ENCODE measurements around the gene EFEMP1.

Gene EFEMP1, protein sequence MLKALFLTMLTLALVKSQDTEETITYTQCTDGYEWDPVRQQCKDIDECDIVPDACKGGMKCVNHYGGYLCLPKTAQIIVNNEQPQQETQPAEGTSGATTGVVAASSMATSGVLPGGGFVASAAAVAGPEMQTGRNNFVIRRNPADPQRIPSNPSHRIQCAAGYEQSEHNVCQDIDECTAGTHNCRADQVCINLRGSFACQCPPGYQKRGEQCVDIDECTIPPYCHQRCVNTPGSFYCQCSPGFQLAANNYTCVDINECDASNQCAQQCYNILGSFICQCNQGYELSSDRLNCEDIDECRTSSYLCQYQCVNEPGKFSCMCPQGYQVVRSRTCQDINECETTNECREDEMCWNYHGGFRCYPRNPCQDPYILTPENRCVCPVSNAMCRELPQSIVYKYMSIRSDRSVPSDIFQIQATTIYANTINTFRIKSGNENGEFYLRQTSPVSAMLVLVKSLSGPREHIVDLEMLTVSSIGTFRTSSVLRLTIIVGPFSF

DNA sequence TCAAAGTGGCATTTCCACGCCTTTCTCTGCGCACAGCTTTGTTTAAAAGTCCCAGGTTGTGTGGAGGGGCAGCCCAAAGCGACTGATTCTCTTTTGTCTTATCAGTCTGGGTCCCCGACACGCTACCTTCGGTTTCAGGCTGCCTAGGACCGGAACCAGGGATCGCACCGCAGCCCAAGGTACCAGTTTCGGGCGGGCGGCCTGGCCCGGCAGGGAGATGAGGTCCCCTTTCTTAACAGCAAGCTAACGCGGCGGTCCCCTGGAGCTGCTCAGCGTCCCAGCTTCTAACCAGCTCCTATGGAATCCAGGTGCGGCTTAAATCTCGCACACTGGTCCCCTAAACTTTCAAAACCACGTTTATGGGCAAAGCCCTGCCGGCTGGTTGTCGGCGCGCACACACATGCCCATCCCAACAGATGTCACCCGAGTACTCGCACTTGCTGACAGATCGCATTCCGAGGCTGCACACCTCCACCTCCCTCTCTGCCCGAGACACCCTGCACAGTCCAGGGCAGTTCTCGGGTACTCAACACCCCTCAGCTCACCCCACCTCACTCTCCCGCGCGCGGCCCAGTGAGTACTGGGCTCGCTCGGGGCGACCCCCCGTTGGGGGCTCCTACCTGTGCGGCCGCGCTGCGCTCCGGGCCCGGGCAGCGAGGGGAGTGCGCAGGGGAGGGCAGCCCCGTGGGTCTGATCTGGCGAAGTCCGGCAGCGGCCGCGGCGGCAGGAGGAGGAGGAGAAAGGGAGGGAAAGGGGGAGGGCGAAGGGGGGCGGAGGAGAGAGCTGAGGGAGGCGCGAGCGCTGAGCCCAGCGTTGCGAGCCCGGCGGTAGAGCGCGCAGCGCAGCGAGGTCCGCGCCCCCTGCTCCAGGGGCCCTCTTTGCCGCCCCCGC, at the start of gene EFEMP1:
TSS of gene EFEMP1 (minus strand) at position 692 of the 891 bp plus-strand sequence. CDS start 1,342 bp downstream, outside the sequence.
- DNase-seq (peak; percentile 9), ATAC-seq (peak; percentile 50)
- H3K27me3 Mint-ChIP-seq, result peaks cover 51% of the 10 kb centered on the region
- H3K27ac Mint-ChIP-seq, result no peak within 1 kb of the TSS
- peaks cover 13% of the 10 kb centered on the region for H3K4me1 Mint-ChIP-seq
- H3K4me3 Mint-ChIP-seq, result peak within 1 kb of the TSS; percentile 37 to 51
- no peaks in the 10 kb centered on the region for H3K9me3 Mint-ChIP-seq

DNA sequence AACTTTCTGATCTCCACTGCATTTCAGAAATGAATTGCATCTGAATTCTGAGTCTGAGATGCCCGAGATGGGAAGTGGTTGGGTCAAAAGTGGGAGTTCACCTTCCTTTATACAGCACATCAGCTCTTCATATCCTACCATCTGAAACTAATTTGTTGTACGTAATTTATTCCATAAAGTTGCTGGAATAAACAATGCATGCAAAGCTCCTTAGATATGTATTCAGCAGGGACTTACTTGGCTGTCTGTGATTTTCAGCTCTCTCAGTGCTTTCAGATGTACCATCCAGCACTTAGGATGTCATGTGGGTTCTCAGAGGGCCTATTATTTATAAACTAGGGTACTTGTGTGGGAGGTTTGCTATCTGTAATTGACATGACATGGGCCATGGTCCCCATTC, 46.9 kb upstream of the EFEMP1 start:
- no peak for ATAC-seq

DNA sequence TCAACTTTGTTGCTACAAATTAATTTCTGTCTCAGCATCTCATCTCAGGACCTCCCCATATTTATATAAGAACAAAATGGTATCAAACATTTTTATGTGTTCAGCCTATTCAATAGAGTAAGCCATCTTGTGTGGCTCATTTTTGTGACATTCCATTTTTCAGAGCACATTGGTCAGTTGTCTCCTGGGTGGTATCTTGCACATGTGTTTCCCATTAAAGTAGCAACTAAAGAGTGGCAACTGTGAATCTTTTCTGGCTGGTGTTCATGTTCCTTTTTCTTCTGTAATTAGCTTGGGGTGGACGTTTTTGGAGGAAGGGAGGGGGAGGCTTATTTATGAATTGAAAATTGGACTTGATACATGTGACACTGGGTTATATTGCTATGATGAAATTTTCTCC, 45.4 kb upstream of the EFEMP1 start:
- ATAC-seq, result no peak
- Mint-ChIP-seq H3K27me3 (no peaks in the 10 kb centered on the region), H3K27ac (no peak overlapping the region), H3K4me3 (no peak overlapping the region), H3K4me1 (no peaks in the 10 kb centered on the region), H3K9me3 (no peaks in the 10 kb centered on the region)
- DNase-seq, result no peak

More for the DNA sequence above, 46.9 kb upstream of the EFEMP1 start:
- Mint-ChIP-seq H3K27ac (no peak overlapping the region), H3K4me3 (no peak overlapping the region), H3K9me3 (peaks cover 0 to 5% of the 10 kb centered on the region in 2 donors), H3K4me1 (no peaks in the 10 kb centered on the region), H3K27me3 (no peaks in the 10 kb centered on the region)
- DNase-seq, result no peak

DNA sequence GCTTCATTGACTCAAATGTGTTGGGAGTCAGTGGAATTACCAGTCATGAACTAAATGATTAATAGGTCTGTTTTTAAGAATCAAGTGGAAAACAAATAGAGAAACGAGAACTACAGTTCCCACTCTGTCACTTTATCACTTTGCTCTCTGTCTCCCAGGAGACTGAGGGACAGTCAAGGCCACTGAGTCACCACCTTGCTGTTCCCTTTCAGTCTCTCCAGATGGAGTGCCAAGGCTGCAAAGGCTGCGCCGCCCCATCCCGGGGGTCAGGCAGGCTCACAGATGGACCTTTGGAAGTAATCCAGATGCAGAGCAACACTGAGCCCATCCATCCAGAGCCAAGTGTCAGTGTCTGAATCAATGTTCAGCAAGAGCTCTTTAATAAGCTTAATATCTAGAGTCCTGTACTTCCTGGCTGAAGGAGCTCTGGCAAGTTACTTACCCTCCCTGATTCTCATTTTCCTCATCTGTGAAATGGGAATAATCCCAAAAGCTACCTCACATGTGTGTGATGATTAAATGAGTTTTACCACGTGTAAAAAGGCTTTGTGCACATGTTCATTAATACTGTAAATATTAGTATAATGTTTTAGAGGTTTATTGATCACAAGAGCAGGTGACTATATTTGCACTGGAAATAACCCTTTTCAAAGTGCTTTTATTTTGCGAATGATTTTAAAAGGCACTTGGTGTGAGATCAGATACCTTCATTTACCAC, 43.0 kb upstream of the EFEMP1 start:
- no peak for DNase-seq
- ATAC-seq, result no peak
- Mint-ChIP-seq H3K9me3 (peaks cover 0 to 4% of the 10 kb centered on the region in 2 donors), H3K27ac (no peak overlapping the region), H3K27me3 (peaks cover 7% of the 10 kb centered on the region), H3K4me1 (no peaks in the 10 kb centered on the region), H3K4me3 (no peak overlapping the region)

DNA sequence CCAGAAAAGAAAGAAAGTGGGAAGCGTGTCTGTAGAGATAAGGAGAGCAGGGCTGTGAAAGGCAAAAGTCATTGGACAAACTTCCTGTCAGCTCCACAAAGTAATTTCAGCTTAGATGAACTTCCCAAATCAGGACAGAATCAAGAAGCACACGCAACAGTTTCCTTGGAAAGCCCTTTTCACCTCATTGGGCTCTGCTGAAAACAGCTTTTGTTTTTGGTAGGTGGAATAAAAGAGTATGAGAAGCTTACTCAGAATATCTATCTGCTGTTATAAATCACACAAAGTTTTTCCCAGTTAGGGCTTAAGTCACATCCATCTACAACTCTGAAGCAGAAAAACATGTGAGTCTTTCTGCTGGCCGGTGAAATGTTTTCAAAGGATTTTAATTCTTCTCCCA, 42.4 kb upstream of the EFEMP1 start:
- no peak overlapping the region for H3K27ac Mint-ChIP-seq
- DNase-seq (no peak), ATAC-seq (no peak)
- peaks cover 0 to 4% of the 10 kb centered on the region in 2 donors for H3K9me3 Mint-ChIP-seq
- H3K27me3 Mint-ChIP-seq, result peaks cover 7% of the 10 kb centered on the region
- H3K4me1 Mint-ChIP-seq, result no peaks in the 10 kb centered on the region
- no peak overlapping the region for H3K4me3 Mint-ChIP-seq

DNA sequence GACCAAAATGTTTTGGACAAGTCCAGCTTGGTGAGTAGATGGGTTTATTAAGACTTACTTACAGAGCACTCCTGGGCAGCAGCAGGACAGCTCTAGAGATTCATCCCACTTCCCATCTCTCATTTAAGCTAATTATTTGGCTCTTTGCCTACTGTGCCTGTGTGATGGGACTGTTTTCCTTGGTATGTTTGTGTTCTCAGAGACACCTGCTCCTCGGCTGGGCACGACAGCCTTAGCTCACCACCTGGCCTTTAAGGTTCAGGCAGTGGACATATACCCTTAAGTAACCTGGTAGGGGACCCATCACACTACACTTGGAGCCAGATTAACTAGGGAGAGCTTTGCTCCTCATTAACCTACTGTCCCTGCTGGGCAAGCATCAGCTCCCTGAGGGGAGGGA, 41.7 kb upstream of the EFEMP1 start:
- ATAC-seq (no peak), DNase-seq (no peak)
- H3K4me1 Mint-ChIP-seq, result no peaks in the 10 kb centered on the region
- H3K27ac Mint-ChIP-seq, result no peak overlapping the region
- no peak overlapping the region for H3K4me3 Mint-ChIP-seq
- peaks cover 0 to 4% of the 10 kb centered on the region in 2 donors for H3K9me3 Mint-ChIP-seq
- peaks cover 7% of the 10 kb centered on the region for H3K27me3 Mint-ChIP-seq

DNA sequence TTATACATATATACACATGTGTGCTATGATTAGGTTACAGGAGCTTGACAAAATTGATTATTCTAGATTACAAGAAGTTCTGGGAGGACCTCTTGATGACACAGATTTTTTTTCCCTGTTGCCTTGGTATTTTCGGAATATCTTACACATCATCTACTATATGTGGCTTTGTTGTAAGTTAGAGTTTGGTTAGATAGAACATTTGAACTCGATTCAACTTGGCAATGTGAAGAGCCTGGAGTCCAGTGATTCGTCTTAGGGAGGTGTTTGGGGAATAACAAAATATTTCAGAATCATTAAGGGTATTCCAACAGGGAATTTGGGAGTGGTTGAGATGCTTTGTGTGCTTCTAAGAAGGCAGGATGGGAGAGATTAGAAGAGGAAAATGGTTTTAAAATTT, 39.3 kb upstream of the EFEMP1 start:
- Mint-ChIP-seq H3K4me3 (no peak overlapping the region), H3K4me1 (no peaks in the 10 kb centered on the region), H3K27ac (no peak overlapping the region), H3K9me3 (peaks cover 0 to 4% of the 10 kb centered on the region in 2 donors), H3K27me3 (peaks cover 7% of the 10 kb centered on the region)
- DNase-seq (no peak), ATAC-seq (no peak)

DNA sequence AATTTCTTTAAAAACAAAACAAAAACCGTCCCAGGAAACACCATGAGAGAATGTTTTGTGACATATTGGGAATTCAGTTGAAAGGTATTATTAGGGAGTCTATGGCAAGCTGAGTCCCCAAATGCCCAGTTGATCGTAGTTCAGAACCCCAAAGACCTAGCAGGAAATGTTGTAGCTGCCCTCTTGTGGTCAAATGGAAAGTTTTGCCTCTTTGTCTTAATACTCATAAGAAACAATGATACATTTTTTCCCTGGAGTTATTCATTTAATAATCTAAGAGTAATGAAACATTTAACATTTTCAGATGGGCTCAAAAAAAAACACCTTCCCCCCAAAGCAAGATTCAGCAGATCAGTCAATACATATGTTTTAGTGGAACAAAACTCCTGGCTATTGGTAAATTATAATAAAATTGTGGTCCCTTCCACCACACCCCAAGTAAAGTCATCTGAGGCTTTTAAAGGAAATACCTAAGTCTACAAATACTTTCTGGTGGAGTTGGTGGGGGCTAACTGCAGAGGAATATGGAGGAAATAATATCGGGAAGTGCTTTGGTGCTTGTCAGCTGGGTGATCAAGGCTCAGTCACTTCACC, 37.8 kb upstream of the EFEMP1 start:
- Mint-ChIP-seq H3K9me3 (peaks cover 0 to 4% of the 10 kb centered on the region in 2 donors), H3K27me3 (peaks cover 7% of the 10 kb centered on the region), H3K4me1 (no peaks in the 10 kb centered on the region), H3K4me3 (no peak overlapping the region), H3K27ac (no peak overlapping the region)
- no peak for ATAC-seq
- no peak for DNase-seq

DNA sequence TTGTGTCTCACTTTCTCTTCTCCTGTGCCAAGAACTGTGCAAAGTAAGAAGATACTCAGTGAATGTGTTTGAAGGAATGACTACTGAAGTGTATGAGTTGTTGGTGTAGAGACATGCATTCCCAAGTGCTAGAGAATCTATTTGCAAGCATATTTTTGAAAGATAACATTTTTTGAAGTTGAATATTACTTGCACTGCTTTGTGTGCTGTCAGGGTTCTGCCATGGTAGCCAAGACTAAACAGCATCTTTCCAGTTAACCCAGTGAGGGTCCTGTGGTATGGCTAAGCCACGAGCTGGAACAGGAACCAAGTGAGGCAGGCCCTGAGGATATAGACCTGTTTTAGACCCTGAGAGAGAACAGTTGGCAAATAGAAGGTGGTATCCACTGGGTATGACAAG, 35.2 kb upstream of the EFEMP1 start:
- no peak overlapping the region for H3K27ac Mint-ChIP-seq
- H3K9me3 Mint-ChIP-seq, result peaks cover 0 to 4% of the 10 kb centered on the region in 2 donors
- H3K27me3 Mint-ChIP-seq, result peaks cover 7% of the 10 kb centered on the region
- DNase-seq (no peak), ATAC-seq (no peak)
- no peak overlapping the region for H3K4me3 Mint-ChIP-seq
- no peaks in the 10 kb centered on the region for H3K4me1 Mint-ChIP-seq

DNA sequence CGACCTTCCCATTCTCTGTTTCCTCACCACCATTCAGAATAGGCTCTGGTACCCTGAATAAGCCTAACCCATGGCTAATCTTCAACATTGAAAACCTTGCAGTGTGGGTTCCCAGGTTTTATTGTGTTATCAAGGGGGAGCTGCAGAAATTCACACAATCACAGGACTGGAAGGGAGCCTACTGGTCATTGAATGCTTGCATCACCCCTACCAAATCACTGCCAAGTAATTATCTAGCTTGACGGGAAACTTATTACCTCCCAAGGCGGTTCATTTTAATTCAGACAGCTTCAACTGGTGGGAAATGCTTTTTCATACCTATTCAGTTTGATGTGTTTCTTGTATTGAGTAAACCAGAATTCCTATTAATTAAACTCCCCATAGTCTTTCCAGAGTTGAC, 33.6 kb upstream of the EFEMP1 start:
- no peak overlapping the region for H3K4me3 Mint-ChIP-seq
- no peak overlapping the region for H3K27ac Mint-ChIP-seq
- no peaks in the 10 kb centered on the region for H3K4me1 Mint-ChIP-seq
- no peaks in the 10 kb centered on the region for H3K9me3 Mint-ChIP-seq
- no peak for ATAC-seq
- no peaks in the 10 kb centered on the region for H3K27me3 Mint-ChIP-seq
- no peak for DNase-seq

DNA sequence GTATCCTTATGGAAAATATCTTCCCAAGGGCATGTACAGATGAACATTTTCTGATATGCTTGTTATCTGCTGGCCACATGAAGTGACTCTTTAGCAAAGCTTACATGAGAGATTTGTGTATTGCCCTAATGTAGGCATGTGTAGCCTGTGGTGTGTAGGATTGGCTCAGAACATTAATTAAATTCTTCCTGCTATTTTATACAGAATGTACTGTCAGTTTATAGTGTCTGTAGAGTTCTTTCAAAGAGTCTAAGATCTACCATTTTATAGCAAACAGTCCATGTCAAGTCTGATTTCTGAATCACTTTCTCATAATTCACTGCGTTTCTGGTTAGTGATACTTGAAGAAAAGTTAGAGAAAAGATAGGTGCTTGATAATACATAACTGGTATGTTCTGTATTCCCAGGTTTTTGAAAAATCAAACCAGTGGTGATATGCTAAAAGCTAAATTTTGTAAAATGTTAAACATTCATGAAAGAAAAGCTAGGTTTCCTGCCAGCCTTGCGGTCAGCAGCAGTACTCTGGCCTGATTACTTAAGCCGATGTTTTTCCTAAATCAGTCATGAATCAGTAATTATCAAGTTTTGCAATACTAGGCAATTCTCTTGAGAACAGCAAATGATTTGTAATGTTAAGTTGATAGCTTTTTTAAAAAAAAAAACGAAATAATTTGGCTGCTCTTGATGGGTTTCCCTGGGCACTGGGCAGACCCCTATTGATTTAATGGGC, 30.9 kb upstream of the EFEMP1 start:
- H3K4me3 Mint-ChIP-seq, result no peak overlapping the region
- no peak for ATAC-seq
- no peak overlapping the region for H3K27ac Mint-ChIP-seq
- no peaks in the 10 kb centered on the region for H3K9me3 Mint-ChIP-seq
- H3K27me3 Mint-ChIP-seq, result peaks cover 13% of the 10 kb centered on the region
- H3K4me1 Mint-ChIP-seq, result no peaks in the 10 kb centered on the region
- DNase-seq, result no peak

DNA sequence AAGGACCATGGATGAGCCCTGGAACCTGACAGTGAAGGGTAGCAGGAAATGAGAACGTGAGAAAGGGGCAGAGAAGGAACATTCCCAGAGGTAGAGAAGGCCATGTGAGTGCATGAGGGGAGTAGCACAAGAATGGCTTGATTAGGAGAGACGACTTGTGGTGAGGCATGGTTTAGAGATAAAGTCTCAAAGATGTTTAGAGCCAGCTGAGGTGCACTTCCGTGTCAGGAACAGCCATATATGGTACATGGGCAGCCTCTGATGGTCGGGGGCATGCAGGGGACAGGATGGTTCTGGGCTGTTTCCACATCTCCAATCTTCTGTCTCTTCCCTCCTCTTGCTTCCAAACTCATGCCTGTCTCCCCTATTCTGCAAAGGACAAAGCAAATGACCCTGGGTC, 28.8 kb upstream of the EFEMP1 start:
- Mint-ChIP-seq H3K4me3 (no peak overlapping the region), H3K4me1 (no peaks in the 10 kb centered on the region)
- no peak for ATAC-seq

DNA sequence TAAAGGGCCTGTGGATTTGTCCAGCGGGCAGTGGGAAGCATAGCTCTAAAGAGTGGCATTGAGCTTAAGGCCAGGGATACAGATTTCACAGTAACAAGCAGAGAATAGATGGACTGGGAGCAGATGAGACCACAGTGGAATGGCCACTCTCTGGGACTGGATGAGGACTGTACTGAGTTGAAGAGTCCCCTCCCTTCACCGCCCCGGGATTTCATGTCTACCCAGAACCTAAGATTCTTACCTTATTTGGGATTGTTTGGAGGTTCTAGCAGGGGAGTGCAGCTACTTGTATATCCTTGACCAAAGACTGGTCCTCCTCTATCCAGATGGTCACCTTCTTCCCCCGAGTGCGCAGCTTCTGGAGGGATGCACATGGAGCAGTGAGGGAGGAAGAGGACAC, 28.0 kb upstream of the EFEMP1 start:
- peak; percentile 7 for ATAC-seq
- Mint-ChIP-seq H3K4me1 (no peaks in the 10 kb centered on the region), H3K27ac (no peak overlapping the region), H3K4me3 (no peak overlapping the region), H3K27me3 (peaks cover 13% of the 10 kb centered on the region), H3K9me3 (no peaks in the 10 kb centered on the region)
- no peak for DNase-seq

More for the DNA sequence above, 28.8 kb upstream of the EFEMP1 start:
- Mint-ChIP-seq H3K27ac (no peak overlapping the region), H3K9me3 (no peaks in the 10 kb centered on the region), H3K27me3 (peaks cover 13% of the 10 kb centered on the region)
- no peak for DNase-seq

DNA sequence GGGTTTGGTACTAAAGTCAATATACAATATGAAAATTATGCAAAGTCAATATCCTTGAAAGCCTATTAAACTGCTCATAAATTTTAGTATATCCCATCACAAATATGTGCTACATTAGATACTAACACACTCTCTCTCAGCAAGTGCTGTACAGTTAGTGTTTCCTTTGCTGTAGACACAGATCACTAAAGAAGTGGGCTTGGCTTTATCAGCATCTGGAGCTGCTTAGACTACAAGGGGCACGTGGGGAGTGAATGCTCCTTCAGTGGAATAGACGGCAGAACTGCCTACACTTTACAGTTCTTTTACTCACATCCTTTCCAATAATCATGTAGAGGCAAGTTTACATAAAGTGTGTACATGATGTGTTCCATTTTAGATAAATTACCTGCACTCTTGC, 26.0 kb upstream of the EFEMP1 start:
- DNase-seq (no peak), ATAC-seq (no peak)
- H3K27me3 Mint-ChIP-seq, result peaks cover 13% of the 10 kb centered on the region
- no peaks in the 10 kb centered on the region for H3K9me3 Mint-ChIP-seq
- no peak overlapping the region for H3K27ac Mint-ChIP-seq
- H3K4me1 Mint-ChIP-seq, result no peaks in the 10 kb centered on the region
- H3K4me3 Mint-ChIP-seq, result no peak overlapping the region

Data from stimulated activated naive CD8-positive, alpha-beta T cell treated with anti-CD3 and anti-CD28 coated beads, Interleukin-15, amount 100 ng/mL, for 72 hours (primary cell).